HepG2 (cell line): ENCODE measurements around the gene KXD1. TPM values are rescaled to one million over a fixed set of nuclear protein-coding genes. Genes with fewer than 3 reads are reported as not detected.
A peak's percentile ranks its signal among the peaks of the same experiment; 100 is the strongest.

Experiments
- CHCHD3 ChIP-seq: sonication (generic); formaldehyde crosslinking; IDR thresholded peaks from 2 replicates; pipeline ENCODE4 v1.8.0; 2022; ENCODE audit warnings: mild to moderate bottlenecking, missing genetic modification reagents, moderate library complexity
- DR1 ChIP-seq: sonication (generic); formaldehyde crosslinking; IDR thresholded peaks from 2 replicates; pipeline ENCODE4 v1.8.0; 2021; ENCODE audit warnings: mild to moderate bottlenecking, missing genetic modification reagents, inconsistent platforms
- FOXK2 ChIP-seq: fragments of 450-650 bp; IDR thresholded peaks from 2 replicates; pipeline ENCODE4 v1.6.1; 2016
- HOXA5 ChIP-seq: sonication (generic); formaldehyde crosslinking; IDR thresholded peaks from 2 replicates; pipeline ENCODE4 v1.4.0; 2020; ENCODE audit warnings: missing genetic modification reagents
- KMT2A ChIP-seq: sonication (generic); formaldehyde crosslinking; IDR thresholded peaks from 2 replicates; pipeline ENCODE4 v1.4.0; 2020; ENCODE audit warnings: missing genetic modification reagents
- MAFF ChIP-seq: IDR thresholded peaks from 2 replicates; pipeline ENCODE4 v1.6.1; 2011; ENCODE audit warnings: low read depth, low read length, improper control_type of control experiment
- MYNN ChIP-seq: sonication (generic); formaldehyde crosslinking; IDR thresholded peaks from 2 replicates; pipeline ENCODE4 v1.4.0; 2020; ENCODE audit warnings: mild to moderate bottlenecking, low read depth, missing genetic modification reagents
- RBM39 ChIP-seq: fragments of 200-400 bp; formaldehyde crosslinking; IDR thresholded peaks from one replicate; pipeline ENCODE4 v1.6.1; 2018; ENCODE audit warnings: antibody characterized with exemption, mild to moderate bottlenecking, low read depth, low read length; ENCODE audit not compliant: poor library complexity, severe bottlenecking
- SP5 ChIP-seq: IDR thresholded peaks from 2 replicates; pipeline ENCODE4 v1.6.1; 2016; ENCODE audit warnings: low read depth, borderline replicate concordance
- TEAD2 ChIP-seq: sonication (generic); formaldehyde crosslinking; IDR thresholded peaks from 2 replicates; pipeline ENCODE4 v1.9.0; 2021; ENCODE audit warnings: missing genetic modification reagents
- YEATS4 ChIP-seq: sonication (generic); formaldehyde crosslinking; IDR thresholded peaks from 2 replicates; pipeline ENCODE4 v1.4.0; 2020; ENCODE audit warnings: missing genetic modification reagents, borderline replicate concordance
- ZBTB7B ChIP-seq: sonication (generic); formaldehyde crosslinking; IDR thresholded peaks from 2 replicates; pipeline ENCODE4 v1.4.0; 2020; ENCODE audit warnings: missing genetic modification reagents
- ZMYM3 ChIP-seq: sonication (generic); formaldehyde crosslinking; IDR thresholded peaks from 2 replicates; pipeline ENCODE4 v1.5.1; 2020; ENCODE audit warnings: mild to moderate bottlenecking, missing genetic modification reagents
- ZNF136 ChIP-seq: sonication (generic); formaldehyde crosslinking; IDR thresholded peaks from 2 replicates; pipeline ENCODE4 v1.8.1; 2022; ENCODE audit warnings: low read depth, mild to moderate bottlenecking, moderate library complexity, missing genetic modification reagents
- ZNF235 ChIP-seq: sonication (generic); formaldehyde crosslinking; IDR thresholded peaks from 2 replicates; pipeline ENCODE4 v1.8.1; 2023; ENCODE audit warnings: mild to moderate bottlenecking, missing genetic modification reagents, borderline replicate concordance
- ZNF251 ChIP-seq: sonication (generic); formaldehyde crosslinking; IDR thresholded peaks from 2 replicates; pipeline ENCODE4 v1.9.0; 2021; ENCODE audit warnings: mild to moderate bottlenecking, missing genetic modification reagents
- ZNF350 ChIP-seq: sonication (generic); formaldehyde crosslinking; IDR thresholded peaks from 2 replicates; pipeline ENCODE4 v1.4.0; 2020; ENCODE audit warnings: mild to moderate bottlenecking, low read depth, missing genetic modification reagents, borderline replicate concordance
- ZNF460 ChIP-seq: sonication (generic); formaldehyde crosslinking; IDR thresholded peaks from 2 replicates; pipeline ENCODE4 v1.5.1; 2020; ENCODE audit warnings: missing genetic modification reagents, mild to moderate bottlenecking, borderline replicate concordance
- ZNF549 ChIP-seq: sonication (generic); formaldehyde crosslinking; IDR thresholded peaks from 2 replicates; pipeline ENCODE4 v1.5.0; 2020; ENCODE audit warnings: missing genetic modification reagents
- ZNF614 ChIP-seq: IDR thresholded peaks from 2 replicates; pipeline ENCODE4 v1.6.1; 2018; ENCODE audit warnings: missing biosample characterization, missing genetic modification reagents, inconsistent platforms, borderline replicate concordance
- polyA plus RNA-seq, 8 experiments: library from polyadenylated mRNA; depleted of rRNA in 3 of 8; stranded (reverse) in 7 of 8; unstranded in 1 of 8; fragments of >200 nt; fragmentation: Illumina TruSeq in 4 of 8; extraction: Trizol in 4 of 8; gene quantifications; 2 replicates each; pipeline versions ENCODE4 v1.2.1 to v1.2.3, GENCODE V29; 2011 to 2016; ENCODE audit warnings: low read depth in 4 of 8, missing spikeins in 1 of 8, mixed read lengths in 1 of 8; ENCODE audit not compliant: insufficient read depth in 1 of 8
- total RNA-seq, 5 experiments: library from RNA; depleted of rRNA; stranded (reverse); fragments of >200 nt; fragmentation: Illumina TruSeq; extraction: Trizol; gene quantifications; 2 replicates each; pipeline ENCODE4 v1.2.3, GENCODE V29; 2016; ENCODE audit warnings: low read depth in 1 of 5
- TF ChIP-seq, protein P1 (sequence below): sonication (generic); formaldehyde crosslinking; IDR thresholded peaks from 2 replicates; pipeline ENCODE4 v1.5.0; 2020; ENCODE audit warnings: mild to moderate bottlenecking, missing genetic modification reagents, borderline replicate concordance
- TF ChIP-seq, protein P2 (sequence below): sonication (generic); formaldehyde crosslinking; IDR thresholded peaks from 2 replicates; pipeline ENCODE4 v1.8.0; 2022; ENCODE audit warnings: mild to moderate bottlenecking, missing genetic modification reagents; ENCODE audit not compliant: insufficient replicate concordance
- TF ChIP-seq, protein P3 (sequence below): sonication (generic); formaldehyde crosslinking; IDR thresholded peaks from 2 replicates; pipeline ENCODE4 v1.8.1; 2023; ENCODE audit warnings: mild to moderate bottlenecking, inconsistent platforms, moderate library complexity, missing genetic modification reagents, borderline replicate concordance
- TF ChIP-seq, protein P4 (sequence below): sonication (generic); formaldehyde crosslinking; IDR thresholded peaks from 2 replicates; pipeline ENCODE4 v1.8.0; 2023; ENCODE audit warnings: mild to moderate bottlenecking, missing genetic modification reagents

KXD1 gene
- total and polyA plus RNA-seq, 2 of the 13 experiments (the other 11 are each of a cell fraction or from before 2014, with no cell fraction given): 44.6 to 143 TPM

DNA sequence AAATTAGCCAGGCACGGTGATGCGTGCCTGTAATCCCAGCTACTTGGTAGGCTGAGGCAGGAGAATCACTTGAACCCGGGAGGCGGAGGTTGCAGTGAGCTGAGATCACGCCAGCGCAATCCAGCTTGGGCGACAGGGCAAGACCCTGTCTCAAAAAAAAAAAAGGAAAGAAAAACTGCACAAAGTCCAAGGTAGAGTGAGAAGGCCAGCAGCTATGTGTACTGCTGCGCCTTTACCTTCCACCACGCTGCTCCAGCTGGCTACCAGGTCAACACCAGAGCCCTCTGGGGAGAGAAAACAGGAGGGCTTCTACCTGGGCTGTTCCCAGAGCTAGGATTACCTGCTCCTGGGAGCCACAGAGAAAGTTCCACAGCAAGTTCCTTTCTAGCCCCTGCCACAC, 39.0 kb upstream of the KXD1 start (continued):
- TF ChIP-seq, protein P1, sequence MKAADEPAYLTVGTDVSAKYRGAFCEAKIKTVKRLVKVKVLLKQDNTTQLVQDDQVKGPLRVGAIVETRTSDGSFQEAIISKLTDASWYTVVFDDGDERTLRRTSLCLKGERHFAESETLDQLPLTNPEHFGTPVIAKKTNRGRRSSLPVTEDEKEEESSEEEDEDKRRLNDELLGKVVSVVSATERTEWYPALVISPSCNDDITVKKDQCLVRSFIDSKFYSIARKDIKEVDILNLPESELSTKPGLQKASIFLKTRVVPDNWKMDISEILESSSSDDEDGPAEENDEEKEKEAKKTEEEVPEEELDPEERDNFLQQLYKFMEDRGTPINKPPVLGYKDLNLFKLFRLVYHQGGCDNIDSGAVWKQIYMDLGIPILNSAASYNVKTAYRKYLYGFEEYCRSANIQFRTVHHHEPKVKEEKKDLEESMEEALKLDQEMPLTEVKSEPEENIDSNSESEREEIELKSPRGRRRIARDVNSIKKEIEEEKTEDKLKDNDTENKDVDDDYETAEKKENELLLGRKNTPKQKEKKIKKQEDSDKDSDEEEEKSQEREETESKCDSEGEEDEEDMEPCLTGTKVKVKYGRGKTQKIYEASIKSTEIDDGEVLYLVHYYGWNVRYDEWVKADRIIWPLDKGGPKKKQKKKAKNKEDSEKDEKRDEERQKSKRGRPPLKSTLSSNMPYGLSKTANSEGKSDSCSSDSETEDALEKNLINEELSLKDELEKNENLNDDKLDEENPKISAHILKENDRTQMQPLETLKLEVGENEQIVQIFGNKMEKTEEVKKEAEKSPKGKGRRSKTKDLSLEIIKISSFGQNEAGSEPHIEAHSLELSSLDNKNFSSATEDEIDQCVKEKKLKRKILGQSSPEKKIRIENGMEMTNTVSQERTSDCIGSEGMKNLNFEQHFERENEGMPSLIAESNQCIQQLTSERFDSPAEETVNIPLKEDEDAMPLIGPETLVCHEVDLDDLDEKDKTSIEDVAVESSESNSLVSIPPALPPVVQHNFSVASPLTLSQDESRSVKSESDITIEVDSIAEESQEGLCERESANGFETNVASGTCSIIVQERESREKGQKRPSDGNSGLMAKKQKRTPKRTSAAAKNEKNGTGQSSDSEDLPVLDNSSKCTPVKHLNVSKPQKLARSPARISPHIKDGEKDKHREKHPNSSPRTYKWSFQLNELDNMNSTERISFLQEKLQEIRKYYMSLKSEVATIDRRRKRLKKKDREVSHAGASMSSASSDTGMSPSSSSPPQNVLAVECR: peak; percentile 64; the same call in 1 of the 2 replicates
- TF ChIP-seq, protein P2, sequence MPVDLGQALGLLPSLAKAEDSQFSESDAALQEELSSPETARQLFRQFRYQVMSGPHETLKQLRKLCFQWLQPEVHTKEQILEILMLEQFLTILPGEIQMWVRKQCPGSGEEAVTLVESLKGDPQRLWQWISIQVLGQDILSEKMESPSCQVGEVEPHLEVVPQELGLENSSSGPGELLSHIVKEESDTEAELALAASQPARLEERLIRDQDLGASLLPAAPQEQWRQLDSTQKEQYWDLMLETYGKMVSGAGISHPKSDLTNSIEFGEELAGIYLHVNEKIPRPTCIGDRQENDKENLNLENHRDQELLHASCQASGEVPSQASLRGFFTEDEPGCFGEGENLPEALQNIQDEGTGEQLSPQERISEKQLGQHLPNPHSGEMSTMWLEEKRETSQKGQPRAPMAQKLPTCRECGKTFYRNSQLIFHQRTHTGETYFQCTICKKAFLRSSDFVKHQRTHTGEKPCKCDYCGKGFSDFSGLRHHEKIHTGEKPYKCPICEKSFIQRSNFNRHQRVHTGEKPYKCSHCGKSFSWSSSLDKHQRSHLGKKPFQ (CRISPR knock-in tag): peak; percentile 34
- no peak for TF ChIP-seq TEAD2 (CRISPR knock-in tag)
- TF ChIP-seq ZBTB7B (CRISPR knock-in tag): 0 out of 2 replicates have a peak, but pooled peaks have one; percentile 49
- TF ChIP-seq ZNF350: no peak; the same call in 1 of the 2 replicates
- peak; percentile 54; the same call in 1 of the 2 replicates for TF ChIP-seq ZMYM3 (CRISPR knock-in tag)
- no peak for TF ChIP-seq MAFF
- no peak for TF ChIP-seq ZNF235
- no peak for TF ChIP-seq HOXA5 (CRISPR knock-in tag)
- no peak for TF ChIP-seq RBM39
- no peak for TF ChIP-seq DR1
- TF ChIP-seq, protein P3, sequence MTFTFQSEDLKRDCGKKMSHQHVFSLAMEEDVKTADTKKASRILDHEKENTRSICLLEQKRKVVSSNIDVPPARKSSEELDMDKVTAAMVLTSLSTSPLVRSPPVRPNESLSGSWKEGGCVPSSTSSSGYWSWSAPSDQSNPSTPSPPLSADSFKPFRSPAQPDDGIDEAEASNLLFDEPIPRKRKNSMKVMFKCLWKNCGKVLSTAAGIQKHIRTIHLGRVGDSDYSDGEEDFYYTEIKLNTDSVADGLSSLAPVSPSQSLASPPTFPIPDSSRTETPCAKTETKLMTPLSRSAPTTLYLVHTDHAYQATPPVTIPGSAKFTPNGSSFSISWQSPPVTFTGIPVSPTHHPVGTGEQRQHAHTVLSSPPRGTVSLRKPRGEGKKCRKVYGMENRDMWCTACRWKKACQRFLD (CRISPR knock-in tag): no peak
- TF ChIP-seq ZNF136 (CRISPR knock-in tag): no peak
- TF ChIP-seq ZNF549: peak; percentile 25; the same call in 1 of the 2 replicates
- TF ChIP-seq FOXK2: peak; percentile 53; the same call in 1 of the 2 replicates
- no peak for TF ChIP-seq ZNF460
- 0 out of 2 replicates have a peak, but pooled peaks have one; percentile 34 for TF ChIP-seq ZNF614 (CRISPR knock-in tag)
- no peak for TF ChIP-seq MYNN (CRISPR knock-in tag)
- no peak for TF ChIP-seq ZNF251 (CRISPR knock-in tag)
- TF ChIP-seq, protein P4, sequence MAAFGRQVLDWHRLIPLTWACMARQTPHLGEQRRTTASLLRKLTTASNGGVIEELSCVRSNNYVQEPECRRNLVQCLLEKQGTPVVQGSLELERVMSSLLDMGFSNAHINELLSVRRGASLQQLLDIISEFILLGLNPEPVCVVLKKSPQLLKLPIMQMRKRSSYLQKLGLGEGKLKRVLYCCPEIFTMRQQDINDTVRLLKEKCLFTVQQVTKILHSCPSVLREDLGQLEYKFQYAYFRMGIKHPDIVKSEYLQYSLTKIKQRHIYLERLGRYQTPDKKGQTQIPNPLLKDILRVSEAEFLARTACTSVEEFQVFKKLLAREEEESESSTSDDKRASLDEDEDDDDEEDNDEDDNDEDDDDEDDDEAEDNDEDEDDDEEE: no peak
- no peak for TF ChIP-seq KMT2A (CRISPR knock-in tag)
- peak; percentile 46; the same call in 1 of the 2 replicates for TF ChIP-seq SP5 (CRISPR knock-in tag)
- no peak for TF ChIP-seq CHCHD3 (CRISPR knock-in tag)
- no peak for TF ChIP-seq YEATS4
